Fibroblast of upper back skin (primary cell): ENCODE data around the gene OPN5.

ENCODE experiments used
- DNase-seq: peaks from one replicate; pipeline ENCODE4 v3.0.0-alpha.2; 2013

The OPN5 gene

DNA sequence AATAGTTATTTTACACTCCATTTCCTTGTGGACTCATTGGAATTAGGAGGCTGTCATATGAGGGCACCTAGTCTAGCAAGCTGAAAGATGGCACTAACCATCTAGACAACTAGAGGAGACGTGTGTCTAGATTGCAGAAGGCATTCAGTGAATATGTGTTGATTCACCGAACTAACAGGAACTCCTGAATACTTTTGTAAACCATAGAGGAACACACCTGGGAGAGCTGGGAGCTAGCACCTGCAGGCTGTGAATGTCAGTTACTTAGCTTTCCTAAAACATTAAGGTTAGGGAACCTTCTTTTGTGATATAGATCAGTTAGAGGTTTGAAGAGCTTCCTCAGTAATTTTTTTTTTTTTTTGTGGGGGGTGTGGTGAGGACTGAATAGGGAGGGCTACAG lies 7.7 kb downstream of the OPN5 start:
- DNase-seq: no peak

DNA sequence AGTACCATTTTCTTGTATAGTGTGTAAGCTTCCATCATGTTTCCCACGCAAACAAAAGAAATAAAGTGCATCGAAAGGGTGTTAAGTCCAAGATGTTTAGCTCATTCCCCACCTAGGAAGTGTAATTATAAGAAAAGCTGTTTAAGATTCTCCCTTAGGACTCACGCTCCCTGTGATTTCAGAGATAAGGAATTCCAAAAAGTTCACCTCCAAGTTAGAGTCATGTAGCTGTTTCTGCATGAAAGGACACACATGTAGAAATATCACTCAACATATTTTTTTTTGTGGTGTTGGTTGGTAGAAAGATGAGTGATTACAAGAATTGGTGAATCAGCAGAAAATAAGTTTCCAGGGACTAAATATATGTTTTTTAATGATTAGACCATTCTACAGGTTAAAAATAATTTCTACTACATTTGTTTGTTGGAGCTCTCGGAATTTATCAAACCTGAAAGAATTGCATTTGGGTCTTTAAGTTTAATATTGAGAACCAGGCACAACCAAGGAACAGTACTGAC lies 10.4 kb downstream of the OPN5 start:
- no peak for DNase-seq

DNA sequence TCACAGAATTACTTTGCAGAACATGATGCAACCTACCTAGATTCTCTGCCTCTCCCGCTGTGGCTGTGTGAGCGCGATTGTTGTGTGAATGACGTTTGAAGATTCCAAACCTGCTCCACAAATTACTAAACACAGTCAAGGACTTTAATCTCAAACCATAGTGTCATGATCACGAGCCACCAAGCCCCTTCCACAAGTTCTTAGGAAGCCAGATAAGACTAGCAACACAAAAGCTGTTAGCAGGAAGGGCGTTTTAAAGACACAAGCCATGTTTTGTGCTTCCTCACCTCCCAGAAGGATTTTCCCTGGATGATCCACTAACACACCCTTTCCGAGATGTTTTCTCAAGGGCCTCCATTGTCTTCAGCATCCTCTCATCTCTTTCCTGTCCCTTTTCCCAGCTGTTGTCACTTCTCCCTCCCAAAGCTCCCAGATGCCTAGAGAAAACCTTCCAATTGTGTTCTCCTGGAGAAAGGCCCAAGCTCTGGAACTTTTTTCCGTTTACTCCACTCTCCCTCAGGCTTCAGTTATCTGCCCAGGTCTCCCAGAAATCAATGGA lies 12.8 kb downstream of the OPN5 start:
- DNase-seq: no peak

DNA sequence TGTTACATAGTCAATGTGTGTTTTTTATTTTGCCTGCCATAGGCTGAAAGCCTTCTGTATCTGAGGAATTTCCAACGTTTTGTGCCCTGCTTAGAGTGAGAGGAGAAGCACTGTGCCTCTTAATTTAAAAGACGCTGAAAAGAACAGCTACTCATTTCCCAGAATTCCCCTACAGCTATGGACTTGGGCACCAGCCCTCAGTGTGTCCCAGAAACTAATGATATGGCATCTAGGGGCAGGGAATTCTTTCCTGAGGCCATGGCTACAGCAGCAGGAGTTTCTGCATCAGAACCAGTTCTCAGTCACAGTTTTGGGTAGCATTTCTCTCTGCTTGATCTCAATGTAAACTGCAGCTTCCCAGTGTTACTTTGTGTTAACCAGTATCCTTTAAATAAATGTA lies 20.2 kb downstream of the OPN5 start:
- no peak for DNase-seq

DNA sequence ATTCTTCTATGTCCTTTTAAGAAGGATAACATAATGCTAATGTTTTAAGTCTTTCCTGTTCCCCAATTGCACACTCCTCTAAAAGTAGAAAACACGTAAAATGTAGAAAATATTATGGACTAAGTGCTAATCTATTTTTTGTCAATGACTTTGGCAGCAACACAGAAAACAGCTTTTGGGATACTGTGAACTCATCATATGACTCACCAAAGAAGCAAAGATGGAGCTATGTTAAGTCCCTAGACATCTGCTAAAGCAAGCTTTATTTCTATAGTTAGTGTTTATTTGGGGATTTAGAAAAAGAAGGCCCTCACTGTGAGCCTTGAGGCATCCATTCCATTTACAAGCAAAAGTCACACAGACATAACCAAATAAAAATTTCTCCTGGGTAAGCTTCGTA lies 23.0 kb downstream of the OPN5 start:
- no peak for DNase-seq

DNA sequence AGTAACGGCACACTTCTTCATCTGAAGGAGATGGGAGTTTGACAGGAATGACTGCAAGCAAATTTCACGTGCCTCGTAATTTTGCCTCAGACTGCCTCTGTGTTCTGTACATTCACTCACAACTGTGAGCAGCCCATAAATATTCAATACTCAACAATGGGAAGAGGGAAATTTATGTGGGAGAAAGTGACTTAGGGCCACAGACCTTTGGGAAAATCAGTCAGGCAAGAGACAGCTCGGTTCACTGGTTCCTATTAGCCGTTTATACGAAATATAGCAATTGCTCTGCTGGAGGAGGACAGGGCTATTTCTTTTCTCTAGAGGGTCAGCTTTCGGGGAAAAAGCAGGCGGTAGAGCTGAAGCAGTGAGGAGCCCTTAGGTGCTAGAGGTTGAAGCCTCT lies 28.0 kb downstream of the OPN5 start:
- DNase-seq: no peak

DNA sequence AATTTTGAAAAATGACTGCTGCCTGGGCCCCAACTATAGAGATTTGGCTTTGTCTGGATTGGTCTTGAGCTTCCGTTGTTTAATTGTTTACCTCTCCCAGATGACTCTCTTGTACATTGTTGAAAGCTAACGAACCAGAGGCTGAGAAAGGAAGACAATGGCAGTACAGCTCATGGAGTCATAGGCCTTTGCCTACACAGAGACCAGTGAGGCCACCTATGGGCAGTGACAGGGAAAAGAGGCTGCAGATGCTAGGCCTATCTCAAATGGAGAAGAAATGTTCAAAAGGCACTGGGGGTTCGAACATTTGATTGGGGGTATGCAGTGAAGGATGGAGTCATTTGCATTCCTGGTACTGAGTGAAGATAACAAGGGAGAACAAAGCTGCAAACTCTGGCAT lies 29.1 kb downstream of the OPN5 start:
- no peak for DNase-seq

DNA sequence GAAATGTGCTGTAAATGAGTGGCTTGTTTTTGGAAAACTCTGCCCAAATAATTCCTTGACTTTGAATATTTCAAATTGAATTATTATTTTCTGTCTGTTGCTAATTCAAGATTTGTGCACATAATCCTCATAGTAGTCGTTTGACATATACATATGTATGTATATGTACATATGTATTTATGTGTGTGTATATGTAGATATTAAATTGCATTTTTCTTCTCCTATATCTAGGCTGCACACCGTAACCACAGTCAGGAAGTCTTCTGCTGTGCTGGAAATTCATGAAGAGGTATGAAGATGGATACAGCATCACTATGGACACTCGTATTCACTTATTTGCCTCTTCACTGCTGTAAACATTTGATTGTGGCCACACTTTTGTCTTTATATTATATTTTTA lies 29.6 kb downstream of the OPN5 start:
- DNase-seq: no peak

DNA sequence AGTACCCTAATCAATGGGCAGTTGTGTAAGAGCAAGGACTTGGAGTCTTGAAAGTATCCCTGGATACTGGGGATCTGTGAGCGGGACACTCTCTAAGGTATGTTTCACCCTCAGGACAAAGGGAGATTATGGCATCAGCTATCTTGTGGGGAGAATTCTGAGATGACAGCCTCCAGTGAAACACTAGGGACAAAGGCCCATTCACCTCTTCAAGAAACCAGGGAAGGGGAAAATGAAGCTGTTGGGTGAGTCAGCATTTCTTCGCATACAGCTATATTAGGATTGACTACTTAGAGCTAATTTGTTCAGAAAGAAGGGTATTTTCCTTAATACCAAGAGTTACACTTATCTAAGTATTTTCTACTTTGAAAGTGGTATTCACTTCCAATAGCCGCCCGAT lies 35.9 kb downstream of the OPN5 start:
- no peak for DNase-seq

DNA sequence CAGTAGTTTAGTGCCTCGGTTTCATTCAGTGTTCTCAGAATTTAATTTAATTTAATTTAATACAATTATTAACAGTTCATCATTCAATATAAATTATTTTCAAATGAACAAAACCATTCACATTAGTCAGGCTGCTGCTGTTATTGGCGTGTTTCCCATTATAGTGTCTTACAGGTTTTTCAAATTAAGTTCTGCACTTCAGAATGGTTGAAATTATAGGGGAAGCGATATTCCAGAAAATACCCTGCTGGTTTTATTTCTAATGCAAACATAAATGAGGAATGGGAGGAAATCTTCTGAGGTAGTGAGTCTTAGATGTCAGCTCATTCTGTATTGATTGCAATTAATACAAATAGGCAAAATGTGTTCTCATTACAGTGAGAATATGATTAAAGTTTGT lies 37.6 kb downstream of the OPN5 start:
- no peak for DNase-seq

DNA sequence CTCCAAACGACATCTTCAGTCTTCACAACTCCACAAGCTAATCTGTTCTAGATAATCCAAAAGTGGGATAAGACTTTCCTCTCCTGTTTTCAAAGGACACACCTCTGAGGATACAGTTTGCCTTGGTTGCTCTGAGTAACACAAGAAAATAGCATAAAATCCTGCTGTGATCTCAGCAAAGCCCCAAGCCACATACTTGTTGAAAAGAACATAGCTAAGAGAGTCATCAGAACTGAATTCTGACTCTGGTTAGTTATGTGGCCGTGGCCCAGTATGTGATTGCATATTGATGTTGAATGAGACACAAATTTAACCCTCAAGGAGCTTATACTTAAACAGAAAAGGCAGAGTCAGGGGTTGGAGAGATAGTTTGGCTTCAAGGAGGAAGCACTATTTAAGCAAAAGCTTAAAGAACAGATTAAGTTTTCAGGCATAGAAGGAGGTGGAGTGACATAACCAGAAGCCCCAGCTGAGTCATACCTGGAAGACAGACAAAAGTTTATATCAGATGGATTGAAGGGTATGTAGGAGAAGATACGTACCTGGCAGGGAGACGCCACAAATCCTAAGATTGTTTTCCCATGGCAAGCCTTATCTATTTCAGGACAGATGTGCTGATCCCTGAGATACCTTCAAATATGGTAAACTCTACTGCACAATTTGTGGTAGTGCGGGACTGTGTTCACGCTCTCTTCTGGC lies 41.2 kb downstream of the OPN5 start:
- DNase-seq: no peak

DNA sequence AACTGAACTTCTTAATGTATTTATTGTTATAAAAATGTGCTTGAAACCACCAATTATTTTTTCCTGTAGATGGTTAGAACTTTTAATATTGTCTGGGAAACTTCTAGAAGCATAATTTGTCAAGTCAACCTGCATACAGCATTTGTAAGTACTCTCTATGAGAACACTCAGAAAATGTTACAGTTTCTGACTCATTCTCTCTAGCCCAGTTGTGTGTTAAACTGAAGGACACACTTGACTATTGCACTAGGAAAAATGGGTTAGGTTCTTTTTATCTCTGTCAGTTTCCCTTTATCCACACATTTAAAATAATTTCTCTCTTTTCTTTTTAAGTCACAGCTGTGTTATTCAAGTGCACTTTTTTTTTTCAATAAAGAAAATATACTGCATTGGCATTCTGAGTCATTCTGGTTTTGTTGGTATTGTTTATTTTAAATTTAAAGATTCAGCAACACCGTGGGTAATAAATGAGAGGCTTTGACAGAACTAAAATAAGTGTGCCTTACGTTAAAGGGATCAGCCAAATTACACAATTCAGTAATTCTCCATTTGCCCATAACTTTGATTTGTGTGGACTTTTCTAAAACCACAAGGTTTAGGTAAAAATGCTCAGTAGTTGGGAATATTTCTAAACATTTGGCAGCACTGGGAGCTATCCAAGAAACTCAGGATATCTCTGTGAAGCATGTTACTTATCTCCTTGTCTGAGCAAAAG lies 50.7 kb downstream of the OPN5 start:
- peak; percentile 16 for DNase-seq

DNA sequence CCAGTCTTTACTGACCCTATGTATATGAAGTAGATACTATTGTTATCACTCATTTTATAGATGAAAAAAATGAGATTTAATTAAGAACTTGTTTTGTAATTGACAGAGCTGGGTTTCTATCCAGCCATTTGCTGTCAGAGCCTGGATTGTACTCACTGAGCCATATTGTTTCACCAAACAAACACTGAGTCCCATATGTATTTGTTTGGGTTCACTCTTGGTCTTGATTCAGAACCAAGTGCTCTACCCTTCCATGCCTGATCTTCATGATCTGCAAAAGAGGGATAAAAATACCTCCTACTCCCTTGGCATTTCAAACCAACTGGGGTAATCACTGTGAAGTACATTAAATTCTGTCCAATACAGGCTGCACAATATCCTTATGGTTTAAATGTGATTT lies 52.4 kb downstream of the OPN5 start:
- no peak for DNase-seq

DNA sequence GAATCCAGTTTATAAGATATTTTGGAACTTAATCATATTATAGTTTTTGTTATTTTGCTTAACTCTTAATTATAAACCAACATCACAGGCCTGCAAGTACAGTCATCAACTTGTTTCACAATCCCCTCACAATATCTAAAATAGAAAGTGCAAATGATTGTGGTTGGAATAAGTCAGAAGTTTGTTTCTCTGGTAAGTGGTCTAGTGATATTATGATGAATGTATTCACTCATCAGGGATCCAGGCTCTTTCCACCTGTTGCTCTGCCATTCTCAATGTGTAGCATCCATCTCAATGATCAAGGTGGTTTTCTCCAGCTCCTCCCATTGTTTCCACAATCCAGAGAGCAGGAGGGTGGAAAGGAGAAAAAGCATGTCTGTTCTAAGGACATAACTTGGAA lies 54.2 kb downstream of the OPN5 start:
- no peak for DNase-seq

DNA sequence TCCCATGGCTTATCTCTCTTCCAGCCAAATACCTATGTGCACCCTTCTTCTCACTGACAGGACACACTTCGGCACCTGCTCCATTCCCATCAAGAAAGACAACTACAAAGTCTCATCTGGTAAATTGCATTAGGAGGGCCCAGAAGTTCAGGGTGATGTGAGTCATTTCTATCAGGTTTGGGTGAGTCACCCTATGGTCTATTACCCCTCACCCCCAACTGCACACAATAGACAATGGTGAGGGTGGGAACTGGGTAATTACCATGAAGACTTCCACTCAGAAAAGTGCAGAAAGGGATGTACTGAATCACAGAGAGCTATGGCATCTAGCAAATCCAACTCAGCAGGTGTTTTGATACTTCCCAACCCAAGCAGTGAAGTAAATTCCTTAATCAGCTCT lies 54.8 kb downstream of the OPN5 start:
- no peak for DNase-seq

DNA sequence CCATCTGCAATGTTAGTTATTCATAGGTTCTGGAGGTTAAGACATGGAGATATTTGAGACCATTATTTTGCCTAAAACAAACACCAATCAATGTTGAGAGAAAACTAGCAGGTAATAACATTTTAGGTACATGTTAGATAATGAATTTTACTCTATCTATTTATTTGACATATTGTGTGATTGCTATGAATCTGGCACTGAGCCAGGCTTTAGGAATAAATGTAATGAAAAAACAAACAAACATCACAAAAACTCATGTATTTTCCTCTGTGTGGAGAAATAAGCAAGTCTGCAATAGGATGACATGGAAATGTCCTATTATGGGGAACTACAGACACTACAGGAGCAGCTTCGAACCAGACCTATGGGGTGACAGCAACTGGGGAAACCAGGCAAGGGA lies 57.8 kb downstream of the OPN5 start:
- no peak for DNase-seq

DNA sequence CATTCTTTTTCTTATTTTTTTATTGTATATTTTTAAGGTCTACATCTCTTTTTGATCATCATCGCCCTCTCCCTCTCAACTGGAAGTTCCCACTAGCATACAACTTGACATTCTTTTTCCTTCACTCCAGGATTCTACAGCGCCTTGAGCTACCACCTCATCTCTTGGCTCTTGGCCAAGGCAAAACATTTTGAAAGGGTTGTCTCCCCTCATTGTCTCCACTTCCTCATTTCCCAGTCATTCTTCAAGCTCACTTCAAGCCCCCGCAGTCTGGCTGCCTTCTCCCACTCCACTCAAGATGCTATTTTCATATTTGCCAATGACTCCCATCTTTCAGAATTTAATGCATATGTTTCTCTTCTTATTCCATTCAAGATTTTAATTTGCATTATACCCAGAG lies 63.0 kb downstream of the OPN5 start:
- no peak for DNase-seq

DNA sequence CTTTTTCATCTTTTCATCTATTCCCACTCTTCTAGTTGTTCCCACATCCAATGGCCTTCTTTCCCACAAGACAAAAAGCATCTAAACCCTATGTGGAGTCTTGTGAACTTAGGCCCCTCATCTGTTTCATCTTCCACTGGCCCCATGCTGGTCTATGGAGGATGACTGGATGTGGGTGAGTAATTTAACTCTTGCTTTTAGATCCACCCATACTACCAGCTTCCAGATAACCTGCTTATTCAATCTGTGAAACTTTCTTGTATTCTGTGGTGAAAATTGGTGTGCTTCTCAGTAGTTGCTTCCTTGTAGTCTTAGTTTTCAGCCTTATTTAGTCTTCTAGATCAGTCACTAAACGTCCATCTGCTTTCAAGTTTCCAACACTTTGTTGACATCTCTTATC lies 64.9 kb downstream of the OPN5 start:
- no peak for DNase-seq

DNA sequence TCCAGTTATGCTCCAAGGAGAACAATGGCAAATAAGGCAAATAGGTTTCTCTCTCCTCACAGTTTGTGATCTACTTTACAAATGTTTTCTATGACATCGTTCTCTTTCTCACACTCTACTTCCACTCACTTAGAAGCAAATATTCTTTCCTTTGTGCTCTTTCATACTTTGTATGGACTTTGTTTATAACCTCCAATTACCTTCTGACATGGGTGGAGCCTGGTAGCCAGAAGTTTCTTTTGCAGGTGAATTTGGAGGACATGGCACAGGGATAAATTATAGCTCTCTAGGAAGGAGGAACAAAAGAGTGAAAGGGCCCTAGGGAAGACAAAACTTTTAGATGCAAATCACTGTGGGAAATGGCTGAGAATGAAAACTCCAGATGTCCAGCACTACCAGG lies 69.3 kb downstream of the OPN5 start:
- DNase-seq: no peak

DNA sequence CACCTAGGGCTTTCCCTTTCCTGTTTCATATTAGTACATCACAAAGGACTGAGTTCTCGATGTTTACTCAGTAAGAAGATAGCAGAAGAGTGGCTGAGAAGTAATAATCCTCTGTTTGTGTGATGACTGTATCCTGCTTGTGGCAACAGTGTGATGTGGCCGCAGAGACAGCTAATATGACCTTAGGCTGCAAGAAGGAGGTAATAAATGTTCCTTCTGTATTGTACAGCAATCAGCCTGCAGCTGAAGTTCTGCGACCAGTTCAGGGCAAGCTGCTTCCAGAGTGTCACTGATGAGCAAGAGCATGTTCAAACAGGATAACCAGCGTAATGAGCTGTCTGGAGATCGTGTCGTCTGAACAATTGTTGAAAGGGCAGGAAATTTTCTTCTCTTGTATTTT lies 70.9 kb downstream of the OPN5 start:
- DNase-seq: no peak

DNA sequence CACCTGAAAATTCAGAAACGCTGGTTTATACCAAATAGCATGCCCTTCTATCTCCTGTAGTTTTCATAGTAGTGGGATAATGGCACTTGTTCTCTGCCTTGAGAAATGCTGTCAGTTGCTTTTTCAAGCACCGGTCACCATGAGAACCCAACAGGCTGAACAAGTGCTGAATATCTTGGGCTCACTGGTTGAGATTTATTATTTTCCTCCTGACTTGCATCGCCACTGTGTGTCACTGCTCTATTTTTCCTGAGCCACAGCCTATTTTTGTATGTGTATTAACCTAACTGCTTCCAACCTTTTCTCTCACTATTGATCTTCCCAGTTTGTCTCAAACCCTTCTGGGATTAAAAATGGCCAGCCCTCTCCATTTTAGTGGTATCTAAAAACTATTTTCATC lies 71.9 kb downstream of the OPN5 start:
- no peak for DNase-seq

DNA sequence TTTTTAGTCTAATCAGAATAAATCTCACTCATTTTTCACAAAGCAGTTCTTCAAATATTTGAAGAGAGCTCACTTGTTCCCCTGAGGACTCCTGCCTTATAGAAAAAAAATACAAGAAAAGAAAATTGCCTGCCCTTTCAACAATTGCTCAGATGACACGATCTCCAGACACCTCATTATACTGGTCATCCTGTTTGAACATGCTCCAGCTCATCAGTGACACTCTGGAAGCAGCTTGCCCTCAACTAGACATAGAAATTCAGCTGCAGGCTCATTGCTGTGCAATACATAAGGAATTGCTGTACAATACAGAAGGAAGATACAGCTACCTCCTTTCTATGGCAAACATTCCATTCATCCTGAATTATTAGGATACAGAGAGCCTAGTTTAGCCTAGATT lies 73.1 kb downstream of the OPN5 start:
- DNase-seq: no peak

DNA sequence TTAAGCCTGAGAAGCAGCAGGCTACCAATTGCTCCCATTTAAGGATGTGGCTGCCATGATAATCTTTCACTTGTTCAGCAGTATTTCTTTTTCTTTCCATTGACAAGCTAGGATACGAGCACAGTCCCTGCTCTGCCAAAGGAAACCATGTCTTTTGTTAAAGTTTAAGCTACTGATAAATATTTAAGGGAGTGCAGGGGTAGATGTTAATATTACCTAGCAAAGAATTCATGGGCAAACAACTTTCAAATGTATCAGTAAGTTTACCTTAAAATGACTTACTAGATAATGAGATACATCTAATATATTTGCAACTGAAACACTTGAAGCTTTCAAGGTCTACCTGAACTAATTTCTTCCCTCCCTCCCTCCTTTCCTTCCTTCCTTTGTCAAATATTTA lies 77.3 kb downstream of the OPN5 start:
- DNase-seq: no peak

DNA sequence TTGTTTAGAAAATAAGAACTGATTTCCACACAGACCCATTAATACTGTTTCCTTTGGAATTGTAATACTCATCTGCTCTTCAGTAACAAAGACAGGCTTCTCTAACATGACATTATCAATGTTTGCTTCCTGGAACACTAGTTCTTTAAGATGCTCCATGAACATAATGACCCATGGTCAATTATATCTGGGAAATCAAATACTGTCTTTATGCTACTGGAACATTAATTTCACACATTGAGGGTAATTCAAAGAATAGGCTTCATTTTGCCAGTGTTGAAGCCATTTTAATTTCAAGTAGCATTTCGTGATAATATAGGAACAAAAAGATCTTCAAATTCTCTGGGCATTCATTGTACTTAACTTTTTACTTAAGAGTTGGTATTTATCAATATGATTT lies 80.9 kb downstream of the OPN5 start:
- no peak for DNase-seq

DNA sequence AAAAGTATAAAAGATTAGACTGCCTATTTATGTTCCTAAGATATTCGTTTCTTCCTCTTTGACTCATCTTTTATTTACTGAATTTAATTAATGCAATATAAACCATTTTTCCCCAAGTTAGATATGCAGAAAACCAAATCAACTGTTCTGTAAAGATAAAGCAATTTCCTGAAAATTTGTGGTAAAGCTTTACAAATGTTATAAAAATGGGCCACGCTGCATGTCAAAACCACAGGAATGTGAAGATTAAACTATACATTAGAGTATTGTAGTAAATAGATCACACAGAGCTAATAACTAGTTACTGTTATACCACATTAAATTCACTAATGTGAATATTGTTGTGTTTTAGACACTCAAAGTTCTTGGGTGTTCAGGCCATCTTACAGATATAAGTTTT lies 83.4 kb downstream of the OPN5 start:
- no peak for DNase-seq
